Measurements from ENCODE around the gene FNTB.

FNTB gene

GRCh38 chr14:64953310-64953654 is 33.4 kb upstream of the FNTB start:
- DNase-seq (ENCODE audit: low read depth) = no peak

- DNase-seq (ENCODE audit: low read depth) = no peak
Measured at GRCh38 chr14:64953661-64954060, 33.0 kb upstream of the FNTB start.

- no peak for DNase-seq (ENCODE audit: low read depth)
Measured at GRCh38 chr14:64954491-64955240, 32.0 kb upstream of the FNTB start.

GRCh38 chr14:64955297-64955696 is 31.4 kb upstream of the FNTB start:
- DNase-seq (ENCODE audit: low read depth) = no peak

- DNase-seq (ENCODE audit: low read depth) = no peak
Measured at GRCh38 chr14:64956697-64957406, 29.8 kb upstream of the FNTB start.

- no peak for DNase-seq (ENCODE audit: low read depth)
Measured at GRCh38 chr14:64958201-64958600, 28.5 kb upstream of the FNTB start.

GRCh38 chr14:64958743-64959142 is 28.0 kb upstream of the FNTB start:
- no peak for DNase-seq (ENCODE audit: low read depth)

- DNase-seq (ENCODE audit: low read depth) = no peak
Measured at GRCh38 chr14:64960762-64961276, 25.9 kb upstream of the FNTB start.

- no peak for DNase-seq (ENCODE audit: low read depth)
Measured at GRCh38 chr14:64963611-64964010, 23.1 kb upstream of the FNTB start.

- DNase-seq (ENCODE audit: low read depth) = no peak
Measured at GRCh38 chr14:64965356-64966000, 21.2 kb upstream of the FNTB start.

- no peak for DNase-seq (ENCODE audit: low read depth)
Measured at GRCh38 chr14:64966976-64967375, 19.7 kb upstream of the FNTB start.

- DNase-seq (ENCODE audit: low read depth) = no peak
Measured at GRCh38 chr14:64968167-64968566, 18.5 kb upstream of the FNTB start.

GRCh38 chr14:64968651-64969050 is 18.0 kb upstream of the FNTB start:
- DNase-seq (ENCODE audit: low read depth) = no peak

GRCh38 chr14:64970041-64970440 is 16.7 kb upstream of the FNTB start:
- no peak for DNase-seq (ENCODE audit: low read depth)

- no peak for DNase-seq (ENCODE audit: low read depth)
Measured at GRCh38 chr14:64970776-64971477, 15.8 kb upstream of the FNTB start.

GRCh38 chr14:64971491-64971942 is 15.2 kb upstream of the FNTB start:
- no peak for DNase-seq (ENCODE audit: low read depth)

- peak; percentile 22 for DNase-seq (ENCODE audit: low read depth)
Measured at GRCh38 chr14:64971943-64972791, 14.5 kb upstream of the FNTB start, which contains the start of gene RAB15. Gene RAB15, minus strand, starts transcription at chr14:64972336. Its CDS starts 260 bp downstream, at chr14:64972076.

GRCh38 chr14:64973026-64973442 is 13.7 kb upstream of the FNTB start:
- DNase-seq (ENCODE audit: low read depth) = no peak

GRCh38 chr14:64973826-64974225 is 12.9 kb upstream of the FNTB start:
- DNase-seq (ENCODE audit: low read depth) = no peak

- no peak for DNase-seq (ENCODE audit: low read depth)
Measured at GRCh38 chr14:64974563-64974962, 12.1 kb upstream of the FNTB start.
